Hypothalamus (tissue), 51 donors: ENCODE results near the gene SCGB1C2.
"Not testable (repeated sequence)": the region's sequence is repeated elsewhere in the genome, so short reads cannot be mapped to it uniquely, and the experiment has no call there.

Experiments used
- DNase-seq, 51 donors: peaks; one replicate each; lab custom pipeline; 2025; lab: John Stamatoyannopoulos, UW

Gene SCGB1C2

GRCh38 chr17:137166-137807, at the start of gene SCGB1C2:
Gene SCGB1C2 (plus strand): TSS chr17:137569. CDS start chr17:137591, 22 bp downstream.
- DNase-seq = not testable (repeated sequence)

DNA sequence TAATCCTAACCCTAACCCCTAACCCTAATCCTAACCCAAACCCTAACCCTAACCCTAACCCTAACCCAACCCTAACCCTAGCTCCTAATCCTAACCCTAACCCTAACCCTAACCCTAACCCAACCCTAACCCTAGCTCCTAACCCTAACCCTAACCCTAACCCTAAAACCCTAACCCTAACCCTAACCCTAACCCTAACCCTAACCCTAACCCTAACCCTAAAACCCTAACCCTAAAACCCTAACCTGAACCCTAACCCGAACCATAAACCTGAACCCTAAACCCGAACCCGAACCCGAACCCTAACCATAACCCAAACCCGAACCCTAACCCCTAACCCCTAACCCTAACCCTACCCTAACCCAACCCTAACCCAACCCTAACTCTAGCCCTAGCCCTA, 24.3 kb upstream of the SCGB1C2 start:
- not testable (repeated sequence) for DNase-seq

GRCh38 chr17:118339-118917, 18.9 kb upstream of the SCGB1C2 start:
- not testable (repeated sequence) for DNase-seq

DNA sequence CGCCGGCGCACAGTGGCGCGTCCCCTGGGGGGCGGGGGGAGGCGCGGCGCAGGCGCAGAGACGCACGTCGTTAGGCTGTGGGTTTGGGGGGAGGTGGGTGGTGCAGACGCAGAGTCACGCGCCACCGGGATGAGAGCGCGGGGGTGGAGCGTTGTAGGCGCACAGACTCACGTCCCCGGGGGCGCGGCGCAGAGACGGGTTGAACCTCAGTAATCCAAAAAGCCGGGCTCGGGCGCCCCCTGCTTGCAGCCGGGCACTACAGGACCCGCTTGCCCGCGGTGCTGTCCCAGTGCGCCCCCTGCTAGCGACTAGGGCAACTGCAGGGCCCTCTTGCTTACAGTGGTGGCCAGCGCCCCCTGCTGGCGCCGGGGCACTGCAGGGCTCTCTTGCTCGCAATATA, 3.4 kb upstream of the SCGB1C2 start:
- not testable (repeated sequence) for DNase-seq

DNA sequence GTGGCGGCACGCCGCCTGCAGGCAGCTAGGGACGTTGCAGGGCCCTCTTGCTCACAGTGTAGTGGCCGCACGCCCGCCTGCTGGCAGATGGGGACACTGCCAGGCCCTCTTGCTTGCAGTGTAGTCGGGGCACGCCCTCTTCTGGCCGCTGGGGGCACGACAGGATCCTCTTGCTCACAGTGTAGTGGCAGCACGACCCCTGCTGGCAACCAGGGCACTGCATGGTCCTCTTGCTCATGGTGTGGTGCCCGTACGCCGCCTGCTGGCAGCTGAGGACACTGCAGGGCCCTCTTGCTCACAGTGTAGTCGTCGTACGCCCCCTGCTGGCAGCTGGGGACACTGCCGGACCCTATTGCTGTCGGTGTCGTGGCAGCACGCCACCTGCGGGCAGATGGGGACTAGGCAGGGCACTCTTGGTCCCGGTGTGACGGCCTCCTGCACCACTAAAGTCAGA, 3.0 kb upstream of the SCGB1C2 start:
- DNase-seq = not testable (repeated sequence)

- not testable (repeated sequence) for DNase-seq
Observed at GRCh38 chr17:135022-135421, 2.3 kb upstream of the SCGB1C2 start.

DNA sequence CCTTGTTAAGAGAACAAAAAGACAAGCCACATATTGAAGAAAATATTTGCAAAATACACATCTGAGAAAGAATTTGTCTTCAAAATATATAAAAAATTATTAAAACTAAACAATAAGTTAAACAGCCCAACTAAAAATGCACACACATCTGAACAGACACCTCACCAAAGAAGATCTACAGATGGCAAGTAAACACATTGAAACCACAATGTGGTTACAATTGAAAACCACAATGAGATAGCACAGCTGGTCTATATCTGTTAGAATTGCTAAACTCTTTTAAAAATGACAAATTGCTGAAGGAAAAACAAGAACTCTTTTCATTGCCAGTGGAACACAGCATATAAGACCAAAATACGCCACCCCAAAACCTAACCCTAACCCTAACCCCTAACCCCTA, 1.5 kb upstream of the SCGB1C2 start:
- not testable (repeated sequence) for DNase-seq

GRCh38 chr17:136531-136930, 838 bp upstream of the SCGB1C2 start:
- not testable (repeated sequence) for DNase-seq

- DNase-seq = not testable (repeated sequence)
Observed at GRCh38 chr17:139401-140205, 2.2 kb downstream of the SCGB1C2 start.

GRCh38 chr17:142102-142661, 4.8 kb downstream of the SCGB1C2 start:
- peak in 1 of 51 donors; percentile 3 for DNase-seq

DNA sequence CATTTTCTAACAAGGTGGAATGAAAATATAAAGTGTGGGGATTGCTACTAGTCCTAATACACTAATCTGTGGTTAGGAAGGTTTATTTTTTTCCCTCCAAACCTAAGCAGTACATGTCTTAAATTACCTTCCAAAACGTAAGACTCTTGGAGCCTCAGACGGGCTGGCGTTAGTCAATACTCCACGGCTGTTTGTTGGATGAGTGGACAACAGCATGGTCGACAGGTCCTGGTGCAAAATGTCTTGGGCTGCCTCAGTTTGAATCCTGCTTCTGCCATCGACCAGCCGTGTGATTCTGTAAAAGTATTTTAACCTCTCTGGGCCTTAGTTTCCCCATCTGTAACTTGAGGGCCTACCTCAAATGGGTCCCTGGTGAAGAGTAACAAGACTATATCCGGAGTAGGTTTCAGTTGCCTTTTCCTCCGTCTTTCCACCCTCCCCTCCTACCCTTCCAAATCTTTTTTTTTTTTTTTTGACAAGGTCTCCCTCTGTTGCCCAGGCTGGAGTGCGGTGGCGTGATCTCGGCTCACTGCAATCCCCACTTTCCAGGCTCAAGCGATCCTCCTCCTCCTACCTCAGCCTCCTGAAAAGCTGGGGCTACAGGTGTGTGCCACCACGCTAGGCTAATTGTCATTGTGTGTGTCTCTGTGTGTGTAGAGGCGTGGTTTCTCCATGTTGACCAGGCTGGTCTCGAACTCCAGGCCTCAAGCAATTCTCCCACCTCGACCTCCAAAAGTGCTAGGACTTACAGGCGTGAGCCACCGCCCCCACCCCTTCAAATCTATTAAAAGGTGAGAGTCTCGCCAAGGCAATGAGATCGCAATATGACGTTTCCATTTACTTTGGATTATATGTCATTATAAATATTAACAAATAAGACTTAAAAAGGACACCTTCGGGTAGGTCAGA, 5.8 kb downstream of the SCGB1C2 start:
- no peak for DNase-seq

GRCh38 chr17:143785-144281, 6.5 kb downstream of the SCGB1C2 start:
- DNase-seq = peak in 50 of 51 donors; percentile 13 to 88 (median 67)

DNA sequence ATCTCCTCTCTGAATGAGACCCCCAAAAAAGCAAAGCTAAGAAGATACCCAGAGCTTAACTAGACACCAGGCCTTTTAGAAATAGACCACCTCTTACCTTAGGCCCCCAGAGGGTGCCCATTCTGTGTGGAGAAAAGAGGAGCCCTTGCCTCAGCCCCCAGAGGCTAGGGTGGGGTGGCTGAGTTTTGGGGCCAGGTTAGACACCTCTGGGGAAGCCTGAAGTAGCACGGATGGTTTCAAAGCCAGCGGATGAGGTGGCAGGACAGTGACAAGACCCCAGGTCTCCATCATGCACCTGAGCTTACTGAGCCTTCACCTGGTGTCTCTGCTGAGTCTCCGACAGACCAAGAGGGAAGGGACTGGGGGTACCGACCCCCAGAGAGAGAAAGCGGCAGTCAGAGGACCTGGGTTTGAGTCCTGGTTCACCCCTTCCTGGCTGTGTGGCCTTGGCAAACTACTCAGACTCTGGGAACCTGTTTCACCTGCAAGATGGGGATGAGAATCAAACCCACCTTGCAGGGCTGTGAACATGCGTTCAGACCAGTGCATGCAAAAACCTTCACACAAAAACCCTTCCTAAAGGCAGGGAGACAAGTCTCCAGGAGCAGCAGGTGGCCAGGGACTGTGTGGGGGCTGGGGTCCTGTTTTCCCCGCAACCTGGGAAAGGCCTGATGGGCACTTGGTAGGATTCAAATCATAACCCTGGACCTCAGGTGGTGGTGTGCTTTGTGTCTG, 7.7 kb downstream of the SCGB1C2 start:
- no peak for DNase-seq

- DNase-seq = peak in 11 of 51 donors; percentile 3 to 26 (median 13)
Observed at GRCh38 chr17:145671-146541, 8.5 kb downstream of the SCGB1C2 start.

DNA sequence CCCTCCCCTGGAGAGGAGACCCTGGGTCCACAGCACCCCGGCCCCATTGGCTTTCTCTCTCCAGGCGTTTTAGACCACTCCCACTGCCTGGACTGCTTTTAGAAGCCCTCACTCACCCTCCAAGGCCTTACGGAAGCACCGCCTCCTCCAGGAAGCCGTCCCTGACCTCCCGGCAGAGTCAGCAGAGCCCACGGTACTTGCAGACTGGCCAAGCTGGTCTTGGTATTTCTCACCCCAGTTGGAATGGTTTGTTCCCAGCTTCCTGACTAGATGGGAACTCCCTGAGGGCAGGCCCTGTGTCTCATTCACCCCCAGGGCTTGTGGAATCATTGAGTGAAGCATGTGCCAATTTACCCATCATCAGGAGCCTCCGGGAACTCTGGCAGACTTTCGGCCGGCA, 9.2 kb downstream of the SCGB1C2 start:
- no peak for DNase-seq

DNA sequence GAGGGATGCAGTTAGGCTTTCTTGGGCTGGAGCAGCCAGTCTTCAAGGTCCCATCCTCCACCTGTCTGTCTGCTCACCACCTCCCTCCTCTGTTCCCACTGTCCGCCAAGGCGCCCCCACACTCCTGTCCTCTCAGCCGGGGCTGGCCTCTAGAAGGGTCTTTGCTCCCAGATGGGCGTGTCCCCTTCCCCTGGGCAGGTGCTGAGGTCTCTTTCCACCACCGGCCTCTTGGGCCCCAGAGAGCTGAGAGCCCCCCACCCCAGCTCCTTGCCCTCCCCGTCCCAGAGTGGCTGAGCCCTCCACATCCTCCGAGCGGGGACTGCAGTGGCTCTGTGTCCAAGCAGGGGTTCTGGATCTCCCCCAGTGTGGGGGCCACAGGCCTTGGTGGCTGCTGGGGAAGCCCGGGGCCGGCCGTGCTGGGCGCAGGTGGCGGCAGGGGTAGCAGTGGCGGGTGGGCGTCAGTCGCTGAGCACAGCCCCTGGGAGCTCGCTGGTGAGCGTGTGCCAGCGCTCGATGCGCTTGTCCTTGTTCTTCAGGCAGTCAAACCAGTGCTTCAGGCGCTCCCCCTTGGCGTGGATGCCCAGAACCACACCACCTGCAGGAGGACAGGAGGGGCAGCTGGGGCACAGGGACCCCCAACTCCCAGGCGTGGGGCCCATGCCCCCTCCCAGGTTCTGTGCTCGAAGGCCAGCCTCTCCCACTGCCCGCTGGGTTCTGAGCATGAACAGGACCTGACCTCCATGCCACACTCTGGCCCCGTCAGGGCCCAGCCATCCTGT, 9.8 kb downstream of the SCGB1C2 start:
- DNase-seq = no peak
